DMS 273 (cell line): ENCODE measurements around the gene DNLZ.
"Not testable (repeated sequence)": the region's sequence is repeated elsewhere in the genome, so short reads cannot be mapped to it uniquely, and the experiment has no call there.

Source experiments
- DNase-seq: peaks from one replicate; lab custom pipeline; 2025; ENCODE audit not compliant: unreplicated experiment; lab: John Stamatoyannopoulos, UW

Gene DNLZ

DNA sequence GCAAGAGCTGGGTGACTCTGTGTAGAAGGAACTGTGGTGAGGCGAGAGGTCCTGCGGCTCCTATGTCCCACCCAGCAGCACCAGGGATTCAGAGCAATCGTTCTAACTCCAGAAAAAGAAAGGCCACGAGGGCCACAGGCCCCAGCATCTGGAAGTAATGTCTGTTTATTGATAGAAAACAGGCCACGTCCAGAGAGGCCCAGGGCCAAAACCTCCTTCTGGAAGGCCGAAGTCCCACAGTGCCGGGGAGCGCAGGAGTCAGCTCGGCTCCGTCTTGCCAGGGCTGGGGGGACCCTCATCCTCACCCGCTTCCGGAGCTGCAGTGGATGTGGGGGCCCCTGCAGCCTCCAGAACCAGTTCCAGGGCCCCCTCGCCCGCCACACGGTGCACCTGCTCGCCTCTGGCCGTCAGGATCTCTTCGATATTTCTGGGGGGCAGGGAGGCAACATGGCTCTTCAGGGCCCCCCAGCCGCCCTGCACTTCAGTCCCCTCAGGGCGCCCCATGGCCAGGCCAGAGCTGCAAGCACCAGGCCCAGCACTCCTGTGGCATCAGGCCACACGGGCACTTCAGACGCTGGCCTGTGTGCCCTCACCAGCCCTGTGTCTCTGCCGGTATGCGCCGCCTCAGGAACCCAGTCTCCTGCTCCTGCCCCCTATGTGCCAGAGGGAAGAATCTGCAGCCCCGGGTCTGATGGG is 1.6 kb downstream of the DNLZ start:
- no peak for DNase-seq

DNA sequence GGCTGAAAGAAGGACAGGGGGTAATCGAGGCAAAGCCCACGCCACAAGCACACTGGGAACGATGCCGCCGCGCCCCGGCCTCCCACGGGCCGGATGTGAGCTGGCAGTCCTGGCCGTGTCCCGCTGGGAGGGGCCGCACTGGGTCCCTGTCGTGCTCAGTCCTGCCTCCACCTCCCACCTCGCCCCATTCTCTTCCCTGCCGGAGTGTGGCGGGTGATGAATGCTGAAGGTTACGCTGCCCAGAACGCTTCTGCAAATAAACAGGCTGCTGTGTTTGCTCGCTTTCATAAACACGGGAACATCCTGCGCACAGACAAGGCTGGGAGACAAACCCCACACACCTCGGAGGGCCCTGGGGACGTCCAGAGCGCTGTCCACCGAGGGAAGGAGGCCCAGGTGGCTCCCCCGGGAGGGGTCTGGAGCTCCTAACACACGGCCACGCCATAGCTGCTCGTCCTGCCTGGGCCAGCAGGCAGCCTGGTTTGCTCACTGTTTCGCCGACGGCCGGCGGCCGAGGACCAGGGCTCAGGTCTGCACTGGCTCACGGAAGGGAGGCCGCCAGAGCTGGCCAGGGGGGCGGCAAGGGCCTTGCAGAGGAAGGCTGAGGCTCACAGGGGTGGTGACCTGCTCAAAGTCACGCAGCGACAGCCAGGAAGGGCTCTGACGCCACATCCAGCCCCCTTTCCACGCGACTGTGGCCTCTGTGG is 2.3 kb downstream of the DNLZ start:
- no peak for DNase-seq

DNA sequence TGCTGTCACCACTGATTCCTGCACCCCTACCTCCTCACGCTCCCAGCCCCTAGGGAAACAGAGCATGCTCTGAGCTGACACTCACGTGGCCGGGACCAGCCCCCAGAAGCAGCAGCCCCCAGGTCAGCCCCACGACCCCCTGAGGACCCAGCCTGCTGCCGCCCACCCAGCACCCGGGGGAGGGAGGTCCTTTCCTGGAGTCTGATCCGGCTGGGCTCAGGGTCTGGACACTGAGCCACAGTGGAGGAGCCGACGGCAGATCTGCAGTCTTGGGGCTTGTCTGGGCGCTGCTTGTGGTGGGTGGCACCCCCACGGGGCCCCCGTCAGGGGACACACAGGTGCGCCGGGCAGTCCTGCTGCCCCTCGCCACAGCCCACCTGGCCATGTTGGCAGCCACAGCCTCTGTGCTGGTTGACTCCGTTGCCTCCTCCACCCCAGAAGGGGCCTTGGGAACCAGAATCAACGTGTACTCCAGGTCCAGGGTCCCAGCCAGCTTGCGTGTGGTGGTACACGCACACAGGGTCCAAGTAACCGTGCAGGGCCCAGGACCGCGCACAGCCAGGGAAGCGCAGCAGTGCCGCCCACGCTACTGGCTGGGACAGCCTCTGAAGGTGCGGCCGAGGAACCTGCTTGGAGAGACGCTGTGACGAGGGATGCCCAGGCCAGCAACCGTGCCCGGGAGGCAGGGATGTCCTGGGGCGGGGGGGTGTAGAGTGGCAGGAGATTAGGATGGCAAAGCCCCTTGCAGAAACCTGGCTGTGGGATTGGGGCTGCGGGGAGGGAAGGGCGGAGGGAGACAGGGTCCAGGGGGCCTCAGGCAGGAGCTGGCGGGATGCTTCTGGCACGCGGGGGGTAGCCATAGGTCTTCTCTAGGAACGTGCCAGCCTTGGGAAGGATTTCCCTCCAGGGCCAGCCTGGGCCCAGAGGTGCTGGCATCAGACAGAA is 3.5 kb downstream of the DNLZ start:
- DNase-seq, result peak; percentile 43

DNA sequence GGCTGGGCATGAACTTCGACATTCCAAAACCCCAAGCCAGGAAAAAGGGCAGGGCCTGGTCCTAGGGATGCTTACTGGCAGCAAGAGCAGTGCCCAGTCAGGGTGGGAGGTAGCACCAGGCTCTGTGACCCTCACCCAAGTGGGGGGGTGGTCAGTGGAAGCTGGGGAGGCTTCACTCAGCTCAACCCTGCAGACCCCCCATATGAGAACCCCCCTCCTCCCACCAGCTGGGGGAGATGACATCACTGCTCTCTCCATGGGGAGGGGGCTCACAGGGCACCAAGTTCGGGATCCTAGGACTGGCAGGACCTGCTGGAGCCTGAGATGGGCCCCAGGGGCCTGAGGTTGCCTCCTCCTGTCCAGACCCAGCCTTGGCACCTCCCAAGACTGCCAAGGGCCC is 4.7 kb downstream of the DNLZ start:
- no peak for DNase-seq

DNA sequence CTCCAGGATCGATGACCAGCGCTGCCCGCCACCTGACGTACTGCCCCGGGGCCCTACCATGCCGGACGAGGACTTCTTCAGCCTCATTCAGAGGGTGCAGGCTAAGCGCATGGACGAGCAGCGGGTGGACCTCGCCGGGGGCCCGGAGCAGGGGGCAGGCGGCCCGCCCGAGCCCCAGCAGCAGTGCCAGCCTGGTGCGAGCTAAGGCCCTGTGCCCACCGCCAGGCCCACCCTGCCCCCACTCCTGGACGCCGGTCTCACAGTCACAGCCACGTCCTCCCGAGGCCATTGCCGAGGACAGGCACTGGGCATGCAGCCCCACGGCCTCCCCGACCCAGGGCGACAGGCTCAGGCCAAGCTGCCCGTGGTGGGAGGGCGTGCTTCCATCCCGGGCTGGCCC is 5.5 kb downstream of the DNLZ start:
- DNase-seq, result no peak

DNA sequence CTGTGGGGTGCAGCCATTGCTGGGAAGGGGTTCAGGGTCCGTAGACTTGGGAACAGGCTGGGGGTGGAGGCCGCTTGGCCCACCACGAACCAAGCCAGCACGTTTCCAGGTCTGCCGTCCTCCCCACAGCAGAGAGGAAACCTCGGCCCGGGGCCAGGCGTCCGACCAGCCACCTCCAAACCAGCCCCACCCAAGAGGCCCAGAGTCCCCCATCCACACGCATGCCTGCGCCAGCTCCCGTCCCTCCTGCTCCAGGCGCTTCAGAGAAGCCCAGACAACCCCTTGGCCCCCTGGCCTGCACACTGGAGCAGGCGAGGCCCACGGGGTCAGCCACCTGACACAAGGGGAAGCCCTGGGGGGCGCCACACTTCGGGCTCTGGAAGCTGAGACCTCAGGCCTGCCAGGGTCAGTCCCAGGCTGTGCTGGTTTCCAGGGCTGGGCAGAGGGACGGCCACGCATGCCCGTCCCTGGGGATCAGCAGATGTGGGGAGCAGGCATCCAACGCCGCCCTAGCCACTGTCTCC is 6.3 kb downstream of the DNLZ start:
- no peak for DNase-seq

DNA sequence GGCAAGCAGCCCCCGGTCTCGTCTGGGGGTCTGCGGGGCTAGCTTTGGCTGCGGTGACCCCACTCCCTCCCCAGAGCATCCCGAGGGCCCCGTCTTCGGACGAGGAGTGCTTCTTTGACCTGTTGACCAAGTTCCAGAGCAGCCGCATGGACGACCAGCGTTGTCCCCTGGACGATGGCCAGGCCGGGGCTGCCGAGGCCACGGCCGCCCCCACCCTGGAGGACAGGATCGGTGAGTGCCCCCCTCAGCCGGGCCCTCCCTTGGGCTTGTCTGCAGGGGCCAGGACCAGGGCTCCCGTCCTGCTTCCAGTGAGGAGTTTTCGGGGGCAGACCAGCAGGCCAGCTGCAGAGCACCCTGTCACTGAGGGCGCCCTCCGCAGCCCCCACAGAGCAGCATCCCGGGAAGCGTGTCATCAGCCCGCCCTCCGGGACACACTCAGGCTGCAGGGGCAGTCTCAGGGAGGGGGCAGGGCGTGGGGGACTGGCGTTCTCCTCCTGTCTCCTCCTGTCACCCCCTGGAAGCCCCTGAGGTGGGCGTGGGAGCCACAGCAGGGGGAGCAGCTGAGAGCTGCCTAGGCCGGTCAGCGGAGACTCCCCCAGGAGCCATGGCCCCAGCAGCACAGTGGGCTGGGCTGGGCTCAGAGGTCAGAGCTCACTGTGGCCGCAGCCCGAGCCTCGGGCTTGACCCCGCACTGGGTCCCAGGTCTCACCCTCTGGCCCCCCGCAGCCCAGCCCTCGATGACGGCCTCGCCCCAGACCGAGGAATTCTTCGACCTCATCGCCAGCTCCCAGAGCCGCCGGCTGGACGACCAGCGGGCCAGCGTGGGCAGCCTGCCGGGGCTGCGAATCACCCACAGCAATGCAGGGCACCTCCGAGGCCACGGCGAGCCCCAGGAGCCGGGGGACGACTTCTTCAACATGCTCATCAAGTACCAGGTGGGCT is 7.7 kb downstream of the DNLZ start:
- DNase-seq, result no peak

DNA sequence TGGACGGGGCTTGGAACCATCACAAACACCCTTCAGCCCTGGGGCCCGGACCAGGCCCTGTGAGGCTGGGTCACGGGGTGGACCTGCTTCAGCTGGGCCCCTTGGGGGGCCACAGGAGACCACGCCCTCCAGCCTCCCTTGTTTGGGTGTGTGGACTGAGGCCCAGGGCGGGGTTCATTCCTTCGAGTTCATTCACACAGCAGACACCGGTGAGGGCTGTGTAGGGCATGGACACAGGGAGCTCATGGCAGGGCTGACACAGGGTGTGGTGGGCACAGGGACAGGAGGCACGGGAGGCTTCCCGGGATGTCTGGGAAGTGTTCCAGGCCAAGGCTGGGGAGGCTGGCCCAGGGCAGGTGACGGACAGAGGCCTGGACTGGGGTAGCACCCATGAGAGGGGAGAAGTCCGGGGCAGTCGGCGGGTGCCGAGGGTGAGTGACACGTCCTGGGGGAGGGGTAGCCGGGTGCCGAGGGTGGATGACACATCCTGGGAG is 8.9 kb downstream of the DNLZ start:
- DNase-seq, result peak; percentile 60

DNA sequence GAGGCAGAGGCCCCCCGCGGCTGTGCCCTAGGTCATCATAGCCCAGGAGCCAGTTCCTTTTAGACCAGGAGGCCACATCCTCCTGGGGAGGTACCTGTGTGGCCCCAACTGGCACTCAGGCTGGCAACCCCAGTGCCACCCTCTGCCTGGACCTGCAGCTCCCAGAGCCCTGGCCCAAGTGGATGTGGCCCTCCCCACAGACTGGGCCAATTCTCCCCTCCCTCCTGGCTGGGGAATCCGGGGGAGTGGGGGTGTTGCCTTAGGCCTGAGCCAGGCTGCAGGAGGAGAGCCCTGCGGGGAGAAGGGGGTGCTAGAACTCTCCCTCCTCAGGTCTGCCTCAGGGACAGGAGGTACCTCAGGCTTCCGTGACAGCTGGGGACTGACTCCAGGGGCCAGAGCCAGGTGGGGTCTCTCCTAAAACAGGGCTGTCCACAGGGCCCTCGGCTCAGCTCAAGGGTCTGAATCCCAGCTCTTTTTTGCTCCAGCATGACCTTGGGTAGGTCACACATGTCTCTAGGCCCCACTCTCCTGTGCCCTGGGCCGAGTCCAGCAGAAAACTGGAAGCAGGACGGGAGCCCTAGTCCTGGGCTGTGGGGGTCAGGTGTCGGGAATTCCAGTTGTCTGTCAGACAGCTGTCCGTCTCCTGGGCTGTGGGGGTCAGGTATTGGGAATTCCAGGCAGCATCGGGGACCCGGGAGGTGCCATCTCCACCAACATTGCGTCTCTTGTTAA is 9.6 kb downstream of the DNLZ start:
- peak; percentile 52 for DNase-seq

DNA sequence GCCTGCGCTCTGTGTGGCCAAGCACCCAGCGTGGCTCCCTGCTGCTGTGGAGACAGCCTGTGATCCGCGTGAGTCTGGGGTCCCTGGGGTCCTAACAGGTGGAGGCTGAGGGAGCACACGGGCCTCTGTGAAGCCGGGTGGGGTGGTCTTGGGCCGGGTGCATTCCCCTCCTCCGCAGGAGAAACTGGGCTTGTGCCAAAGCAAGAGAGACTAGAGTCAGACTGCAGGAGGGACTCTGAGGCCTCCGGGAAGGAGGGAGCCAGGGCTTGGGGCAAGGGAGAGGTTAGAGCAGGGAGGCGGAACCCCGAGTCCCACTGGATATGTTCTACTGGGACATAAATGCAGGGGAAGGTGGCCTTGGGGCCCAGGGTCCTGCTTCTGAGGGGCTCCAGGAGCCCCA is 10.5 kb downstream of the DNLZ start:
- DNase-seq, result no peak

DNA sequence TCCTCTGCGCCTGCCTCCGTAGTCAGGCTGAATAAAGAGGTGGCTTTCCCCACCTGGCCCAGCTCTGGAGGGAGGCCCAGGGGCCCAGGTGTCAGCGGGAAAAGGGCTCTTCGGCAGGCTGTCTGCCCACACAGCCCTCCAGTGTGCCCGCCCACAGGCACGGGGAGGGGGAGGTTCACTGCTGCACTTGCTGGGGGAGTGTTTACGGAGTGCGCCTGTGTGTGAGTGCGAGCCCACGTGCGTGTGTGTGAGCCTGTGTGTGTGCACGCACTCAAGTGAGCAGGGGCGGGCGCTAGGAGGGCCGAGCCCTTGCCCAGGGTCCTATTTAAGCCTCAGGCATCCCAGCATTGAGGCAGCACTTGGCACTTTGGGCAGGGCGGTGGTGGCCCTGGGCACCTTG is 10.9 kb downstream of the DNLZ start:
- DNase-seq, result peak; percentile 52

DNA sequence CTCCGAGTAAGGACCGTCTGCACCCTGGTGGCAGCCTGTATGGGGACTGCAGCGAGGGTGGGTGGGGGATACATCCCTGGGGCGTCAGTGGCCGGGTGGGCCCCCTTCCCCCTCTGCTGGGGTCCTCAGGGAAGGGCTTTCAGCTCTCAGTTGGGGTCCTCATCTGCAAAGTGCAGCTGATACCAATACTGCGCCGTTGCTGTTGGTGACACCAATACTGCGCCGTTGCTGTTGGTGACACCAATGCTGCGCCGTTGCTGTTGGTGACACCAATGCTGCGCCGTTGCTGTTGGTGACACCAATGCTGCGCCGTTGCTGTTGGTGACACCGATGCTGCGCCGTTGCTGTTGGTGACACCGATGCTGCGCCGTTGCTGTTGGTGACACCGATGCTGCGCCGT is 11.7 kb downstream of the DNLZ start:
- not testable (repeated sequence) for DNase-seq

DNA sequence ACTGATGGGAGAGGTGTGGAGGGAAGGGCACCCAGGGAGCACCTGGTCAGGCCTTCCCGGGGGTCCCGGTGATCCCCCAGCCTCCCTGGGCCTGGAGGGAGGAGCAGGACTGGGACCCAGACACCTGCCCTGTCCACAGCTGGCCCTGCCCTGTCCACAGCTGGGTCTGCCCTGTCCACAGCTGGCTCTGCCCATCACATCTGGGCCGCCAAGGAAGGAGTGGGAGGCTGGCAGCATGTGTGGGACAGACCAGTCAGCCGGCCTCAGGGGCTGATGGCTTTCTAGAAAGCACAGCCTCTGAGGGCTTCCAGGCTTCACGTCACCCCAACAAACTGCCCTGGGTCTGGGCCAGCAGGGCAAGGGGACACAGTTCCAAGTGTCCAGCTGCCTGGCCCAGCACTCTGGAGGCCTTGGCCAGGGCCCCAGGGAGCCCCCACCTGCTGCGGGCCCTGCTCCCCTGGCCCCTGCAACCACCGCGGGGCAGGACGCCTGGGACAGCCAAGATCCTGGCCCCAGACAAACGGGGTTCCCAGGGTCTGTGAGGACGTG is 12.2 kb downstream of the DNLZ start:
- DNase-seq, result no peak

DNA sequence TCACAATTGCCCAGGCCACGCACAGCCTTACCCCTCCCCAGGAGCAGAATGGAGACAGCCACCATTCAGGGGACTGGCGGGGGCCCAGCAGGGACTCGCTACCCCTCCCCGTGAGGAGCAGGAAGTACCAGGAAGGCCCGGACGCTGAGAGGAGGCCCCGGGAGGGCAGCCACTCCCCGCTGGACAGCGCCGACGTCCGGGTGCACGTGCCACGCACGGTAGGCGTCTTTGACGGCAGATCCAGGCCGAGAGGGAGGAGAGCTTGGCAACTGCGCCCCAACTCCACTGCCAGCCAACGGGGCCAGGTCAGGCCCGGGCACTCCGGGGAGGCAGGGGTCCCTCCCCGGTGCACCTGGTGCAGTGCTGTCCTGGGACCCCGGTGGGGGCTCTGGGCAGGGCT is 14.0 kb downstream of the DNLZ start:
- DNase-seq, result no peak

DNA sequence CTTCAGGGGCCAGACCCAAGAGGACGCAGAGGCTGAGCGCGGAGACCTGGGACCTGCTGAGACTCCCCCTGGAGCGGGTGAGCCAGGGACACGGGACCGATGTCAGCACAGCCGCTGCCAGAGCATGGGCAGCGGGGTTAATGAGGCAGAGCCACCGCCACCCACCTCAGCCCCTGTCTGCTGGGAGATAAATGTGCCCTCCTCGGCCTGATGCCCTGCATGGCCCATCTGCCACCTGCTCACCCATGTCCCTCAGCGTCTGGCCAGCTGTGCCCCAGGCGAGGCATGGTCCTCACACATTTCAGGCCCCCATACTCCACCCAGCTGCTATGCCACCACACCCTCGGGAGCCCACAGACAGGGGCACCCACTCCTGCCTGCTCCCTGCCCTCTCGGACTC is 14.9 kb downstream of the DNLZ start:
- DNase-seq, result no peak

DNA sequence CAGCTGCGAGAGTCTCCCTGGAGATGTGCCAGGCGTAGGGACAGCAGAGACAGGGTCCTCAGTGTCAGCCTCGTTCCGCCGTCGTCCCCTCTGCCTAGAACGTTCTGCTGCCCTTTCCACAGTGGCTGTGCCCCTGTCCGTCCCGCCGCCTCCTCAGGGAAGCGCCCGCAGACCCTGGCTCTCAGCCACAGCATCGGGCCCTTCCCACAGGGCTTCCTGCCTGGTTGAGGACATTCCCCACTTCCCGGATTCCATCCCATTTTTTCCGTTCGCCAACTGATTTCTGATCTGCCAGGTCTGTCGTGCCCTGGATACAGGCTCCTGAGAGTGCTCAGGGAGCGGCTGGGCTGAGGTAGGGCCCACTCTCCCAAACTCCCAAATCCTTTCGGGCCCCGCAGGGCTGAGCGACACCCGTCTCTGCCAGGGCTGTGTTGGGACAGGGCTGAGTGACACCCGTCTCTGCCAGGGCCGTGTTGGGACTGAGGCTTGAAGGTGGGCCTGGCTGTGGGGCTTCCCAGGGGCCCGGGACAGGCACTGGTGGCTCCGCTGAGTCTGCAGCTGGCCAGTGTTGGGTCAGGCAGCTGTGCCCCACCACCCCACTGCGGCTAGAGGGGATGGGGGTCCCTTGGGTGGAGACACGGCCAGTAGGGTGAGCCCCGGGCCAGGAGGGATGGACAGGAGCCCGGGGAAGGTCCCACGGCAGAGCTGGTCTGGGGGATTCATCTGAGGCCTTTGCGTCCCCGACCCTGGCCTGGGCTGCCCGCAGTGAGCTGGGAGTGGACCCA is 15.9 kb downstream of the DNLZ start:
- peak; percentile 64 for DNase-seq

DNA sequence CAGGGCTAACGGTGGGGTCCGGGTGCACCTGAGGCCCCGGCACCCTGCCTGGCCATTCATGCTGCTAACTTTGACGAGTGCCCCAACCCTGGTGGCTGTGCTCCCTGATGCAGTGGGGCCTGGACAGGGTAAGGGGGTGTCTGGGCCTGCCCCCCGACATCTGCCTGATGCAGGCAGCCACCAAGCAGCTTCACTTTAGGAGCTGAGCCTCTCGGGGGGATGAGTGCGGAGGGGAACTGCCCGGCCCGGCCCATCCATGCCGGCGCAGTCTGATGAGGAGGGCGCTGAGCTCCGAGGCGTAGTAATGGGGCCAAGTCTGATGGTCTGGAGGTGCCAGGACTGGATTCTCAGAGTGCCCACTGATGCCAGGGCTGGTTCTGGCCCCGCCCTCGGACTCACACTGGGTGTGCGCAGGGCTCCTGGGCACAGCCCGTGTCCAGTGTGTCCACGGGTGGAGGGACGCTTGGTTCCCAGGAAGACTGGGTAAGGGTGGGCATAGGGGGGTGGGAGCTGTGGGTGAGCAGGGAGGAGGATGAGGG is 16.5 kb downstream of the DNLZ start:
- DNase-seq, result no peak

DNA sequence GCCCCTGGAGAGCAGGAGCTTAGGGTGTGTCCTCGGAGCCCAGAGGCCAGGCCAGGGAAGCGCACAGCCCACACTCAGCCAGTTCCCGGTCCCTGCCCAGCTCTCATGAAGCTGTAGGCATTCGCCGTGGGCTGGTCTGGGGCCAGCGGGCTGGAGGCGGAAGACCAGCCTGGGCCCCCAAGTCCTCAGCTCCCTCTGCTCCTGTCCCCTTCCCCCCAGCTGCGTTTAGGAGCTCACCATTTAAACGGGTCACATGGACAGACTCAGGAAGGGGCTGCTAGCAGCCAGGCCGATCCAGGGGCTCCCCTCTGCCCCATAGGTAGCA is 17.4 kb downstream of the DNLZ start:
- DNase-seq, result peak; percentile 58
